GM10266 (cell line): ENCODE measurements around the gene LRP4.

Source experiments
- DNase-seq: peaks from one replicate; pipeline ENCODE4 v3.0.0; 2012; ENCODE audit errors: extremely low spot score
- TF ChIP-seq, protein P1 (sequence below): IDR thresholded peaks from 2 replicates; pipeline ENCODE4 v1.5.1; 2012; ENCODE audit warnings: mild to moderate bottlenecking, low read depth; ENCODE audit not compliant: control insufficient read depth, insufficient read depth; ENCODE audit errors: missing control alignments

The LRP4 gene

DNA sequence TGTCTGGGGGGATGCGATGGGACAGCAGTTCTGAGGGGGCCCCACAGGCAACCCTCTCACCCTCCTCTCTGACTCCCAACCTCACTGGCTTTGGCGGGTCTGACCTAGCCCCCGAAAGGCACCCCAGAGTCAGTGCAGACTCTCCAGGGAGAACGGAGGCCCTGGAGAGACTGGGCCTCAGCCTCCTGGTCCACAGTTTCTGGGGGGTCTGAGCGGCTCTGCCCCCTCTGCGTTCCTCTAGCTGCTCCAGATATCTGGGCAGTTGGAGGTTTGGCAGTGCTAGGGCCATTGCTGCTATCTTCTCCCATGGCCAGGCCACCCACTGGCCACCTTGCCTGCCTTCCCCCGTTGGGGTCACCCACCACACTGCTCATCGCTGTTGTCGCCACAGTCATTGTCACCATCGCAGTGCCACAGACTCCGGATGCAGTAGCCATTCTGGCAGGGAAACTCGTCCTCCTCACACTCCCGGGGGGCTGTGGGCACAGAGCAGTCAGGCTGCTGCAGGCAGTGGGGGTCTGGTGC, 18.8 kb downstream of the LRP4 start:
- TF ChIP-seq, protein P1, sequence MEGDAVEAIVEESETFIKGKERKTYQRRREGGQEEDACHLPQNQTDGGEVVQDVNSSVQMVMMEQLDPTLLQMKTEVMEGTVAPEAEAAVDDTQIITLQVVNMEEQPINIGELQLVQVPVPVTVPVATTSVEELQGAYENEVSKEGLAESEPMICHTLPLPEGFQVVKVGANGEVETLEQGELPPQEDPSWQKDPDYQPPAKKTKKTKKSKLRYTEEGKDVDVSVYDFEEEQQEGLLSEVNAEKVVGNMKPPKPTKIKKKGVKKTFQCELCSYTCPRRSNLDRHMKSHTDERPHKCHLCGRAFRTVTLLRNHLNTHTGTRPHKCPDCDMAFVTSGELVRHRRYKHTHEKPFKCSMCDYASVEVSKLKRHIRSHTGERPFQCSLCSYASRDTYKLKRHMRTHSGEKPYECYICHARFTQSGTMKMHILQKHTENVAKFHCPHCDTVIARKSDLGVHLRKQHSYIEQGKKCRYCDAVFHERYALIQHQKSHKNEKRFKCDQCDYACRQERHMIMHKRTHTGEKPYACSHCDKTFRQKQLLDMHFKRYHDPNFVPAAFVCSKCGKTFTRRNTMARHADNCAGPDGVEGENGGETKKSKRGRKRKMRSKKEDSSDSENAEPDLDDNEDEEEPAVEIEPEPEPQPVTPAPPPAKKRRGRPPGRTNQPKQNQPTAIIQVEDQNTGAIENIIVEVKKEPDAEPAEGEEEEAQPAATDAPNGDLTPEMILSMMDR = no peak
- DNase-seq = no peak

DNA sequence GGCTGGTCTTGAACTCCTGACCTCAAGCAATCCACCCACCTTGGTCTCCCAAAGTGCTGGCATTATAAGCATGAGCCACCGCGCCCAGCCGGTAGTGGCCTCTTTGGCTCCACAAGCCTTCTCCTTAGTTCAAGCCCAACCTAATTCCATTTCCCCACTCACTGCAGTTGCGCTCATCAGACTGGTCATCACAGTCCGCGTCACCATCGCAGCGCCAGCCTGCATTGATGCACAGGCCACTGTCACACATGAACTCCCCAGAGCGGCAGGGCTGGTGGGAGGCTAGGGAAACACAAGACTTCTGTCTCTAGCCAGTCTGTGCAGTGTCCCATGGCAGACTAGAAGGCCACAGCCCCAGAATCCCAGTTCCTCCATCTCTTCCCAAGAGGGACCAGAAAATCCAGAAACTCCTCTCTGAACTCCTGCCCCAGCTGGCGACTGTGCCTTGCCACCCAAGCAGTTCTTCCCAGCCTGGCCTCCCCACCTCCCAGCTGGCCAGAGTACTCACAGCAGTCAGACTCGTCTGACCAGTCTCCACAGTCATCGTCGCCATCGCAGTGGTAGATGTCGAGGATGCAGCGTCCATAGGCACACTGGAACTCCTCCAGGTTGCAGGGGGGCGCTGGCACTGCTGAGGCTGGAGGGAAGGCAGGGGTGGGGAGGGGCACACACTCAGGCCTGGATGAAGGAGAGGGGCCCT, 19.8 kb downstream of the LRP4 start:
- TF ChIP-seq, protein P1 = no peak
- no peak for DNase-seq

DNA sequence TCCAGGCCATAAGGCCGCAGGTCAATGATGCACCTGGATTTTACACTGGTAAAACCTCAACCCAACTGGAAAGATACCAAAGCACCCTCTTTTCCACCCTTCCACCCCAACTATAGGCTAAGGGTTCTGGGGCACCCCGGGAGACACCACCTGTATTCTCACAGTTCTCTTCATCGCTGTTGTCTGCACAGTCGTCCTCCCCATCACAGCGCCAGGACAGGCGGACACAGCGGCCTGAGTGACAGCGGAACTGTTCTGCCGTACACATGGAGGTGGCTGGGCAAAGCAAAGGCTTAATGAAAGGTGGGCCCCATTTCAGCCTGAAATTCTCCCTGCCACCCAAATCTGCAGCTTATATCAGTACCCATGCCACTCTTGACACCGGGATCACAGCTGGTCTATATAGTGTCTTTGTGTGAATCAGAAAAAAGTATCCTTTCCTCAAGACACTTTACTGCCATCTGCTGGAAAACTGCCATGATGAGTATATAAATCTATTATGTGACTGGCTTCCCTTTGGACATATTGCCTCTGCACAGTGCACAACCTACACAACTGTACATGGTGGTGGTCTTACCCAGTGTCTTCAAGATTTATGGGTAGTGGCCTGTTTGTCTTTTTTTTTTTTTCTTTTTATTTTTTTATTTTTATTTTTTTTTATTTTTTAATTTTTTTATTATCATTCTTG, 21.5 kb downstream of the LRP4 start:
- DNase-seq = peak; percentile 60
- TF ChIP-seq, protein P1 = no peak

DNA sequence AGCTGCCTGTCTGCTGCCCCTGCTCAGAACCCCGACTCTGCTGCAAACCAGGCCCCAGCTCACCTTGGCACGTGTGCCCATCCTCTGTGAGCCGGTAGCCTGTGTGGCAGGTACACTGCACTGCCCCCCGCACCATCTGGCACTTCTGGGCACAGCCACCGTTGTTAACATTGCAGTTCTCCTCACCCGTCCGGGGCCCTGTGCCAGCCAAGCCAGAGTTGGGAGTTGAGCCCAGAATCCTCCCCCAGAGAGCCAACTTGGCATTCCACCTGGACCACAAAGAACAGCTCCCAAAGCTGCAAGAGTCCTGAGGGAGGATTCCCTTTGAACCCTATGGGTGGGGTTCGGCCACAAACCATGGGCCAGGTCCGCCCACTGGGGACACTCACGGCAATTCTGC, 22.5 kb downstream of the LRP4 start:
- TF ChIP-seq, protein P1 = no peak
- DNase-seq = no peak

DNA sequence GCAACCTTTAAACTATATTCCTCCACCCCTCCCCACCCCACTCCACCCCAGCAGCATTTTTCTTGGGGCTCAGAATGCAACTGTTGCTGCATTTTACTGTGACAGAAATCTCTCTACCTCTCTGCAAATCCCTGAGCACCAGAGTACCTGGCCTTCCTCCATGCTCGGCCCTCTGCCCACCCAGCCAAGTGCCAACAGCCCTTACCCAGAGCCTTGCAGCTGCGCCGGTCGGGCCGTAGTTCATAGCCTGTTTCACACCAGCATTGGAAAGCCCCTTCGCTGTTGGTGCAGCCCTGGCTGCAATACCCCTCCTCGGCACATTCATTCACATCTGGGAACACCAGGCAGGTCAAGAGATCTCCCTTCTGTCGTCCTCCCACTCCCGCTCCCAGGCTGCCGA, 23.4 kb downstream of the LRP4 start:
- TF ChIP-seq, protein P1 = no peak
- no peak for DNase-seq

DNA sequence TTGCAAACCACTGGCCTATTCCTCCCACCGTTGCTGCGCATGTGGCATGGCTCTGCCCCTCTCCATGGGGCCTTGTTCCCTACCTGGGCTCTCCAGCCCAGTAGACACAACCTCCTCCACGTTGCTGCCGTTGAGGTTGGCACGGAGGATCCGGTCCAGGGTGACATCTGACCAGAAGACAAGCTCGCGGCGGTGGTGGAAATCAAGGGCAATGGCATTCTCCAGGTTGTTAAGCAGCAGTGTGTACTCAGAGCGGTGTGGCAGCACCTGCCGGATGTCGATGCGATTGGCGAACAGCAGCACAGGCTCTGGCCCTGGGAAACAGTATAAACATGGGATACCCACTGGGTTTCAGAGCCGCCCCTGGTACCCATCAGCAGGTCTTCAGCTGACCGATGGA, 23.8 kb downstream of the LRP4 start:
- no peak for DNase-seq
- TF ChIP-seq, protein P1 = no peak

DNA sequence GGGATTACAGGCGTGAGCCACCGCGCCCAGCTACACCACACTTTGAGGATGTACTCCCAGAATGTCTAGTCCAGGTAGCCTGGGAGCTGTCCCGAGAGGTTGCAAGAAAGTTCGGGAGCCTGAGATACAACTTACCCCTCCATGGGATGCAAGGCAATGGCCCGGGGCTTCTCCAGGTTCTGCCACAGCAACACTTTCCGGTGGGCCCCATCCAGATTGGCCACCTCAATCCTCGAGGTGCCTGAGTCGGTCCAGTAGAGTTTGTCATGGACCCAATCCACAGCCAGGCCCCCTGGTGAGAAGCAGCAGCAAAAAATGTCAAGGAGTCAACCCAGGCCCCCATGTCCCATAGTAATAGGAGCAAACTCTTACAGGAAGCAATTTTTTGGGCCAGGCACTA, 25.5 kb downstream of the LRP4 start:
- no peak for DNase-seq
- TF ChIP-seq, protein P1 = no peak
